GM12892 (cell line): ENCODE results near the gene TAGLN2.

ENCODE experiments used
- POLR2A ChIP-seq: IDR thresholded peaks from 2 replicates; pipeline ENCODE4 v1.6.1; 2011; ENCODE audit warnings: low read depth, low read length, control low read depth
- POLR2AphosphoS5 ChIP-seq: IDR thresholded peaks from 2 replicates; pipeline ENCODE4 v1.6.1; 2011; ENCODE audit warnings: low read depth, low read length, control low read depth
- TAF1 ChIP-seq: IDR thresholded peaks from 2 replicates; pipeline ENCODE4 v1.6.1; 2011; ENCODE audit warnings: low read depth, mild to moderate bottlenecking, control low read depth, low read length, borderline replicate concordance

DNA sequence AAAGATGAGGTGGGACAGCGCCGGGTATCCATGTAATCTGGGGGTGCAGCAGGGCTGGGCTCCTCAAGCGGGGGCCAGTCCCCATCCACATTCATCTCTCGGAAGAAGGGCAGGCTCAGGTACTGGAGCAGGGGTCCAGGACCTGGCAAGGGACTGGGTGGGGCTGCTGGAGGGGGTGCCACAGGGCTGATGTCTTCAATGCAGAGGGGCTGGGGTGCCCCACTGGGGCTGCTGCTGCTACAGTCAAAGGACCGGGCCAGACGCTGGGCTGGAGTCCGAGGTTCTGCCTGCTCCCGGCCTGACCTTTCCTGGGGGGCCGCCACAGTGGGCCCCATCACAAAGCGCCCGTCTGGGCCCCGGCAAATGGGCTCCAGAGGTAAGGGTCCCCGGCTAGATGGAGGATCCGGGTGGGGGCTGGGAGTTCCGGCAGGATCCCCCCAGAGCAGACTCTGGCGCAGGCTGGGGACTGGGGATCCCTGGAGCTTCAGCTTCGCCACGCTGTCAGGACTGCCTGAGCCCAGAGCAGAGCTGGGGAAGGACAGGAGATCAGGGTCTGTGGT is 3.3 kb upstream of the TAGLN2 start:
- TF ChIP-seq POLR2A (no peak), POLR2AphosphoS5 (no peak), TAF1 (no peak)
